ENCODE data around the gene IGF2BP3. TPM values are rescaled to one million over a fixed set of nuclear protein-coding genes. Genes with fewer than 3 reads are reported as not detected.

The IGF2BP3 gene
- total RNA-seq, 1 experiment from 2014 or later = 72.6 TPM

DNA sequence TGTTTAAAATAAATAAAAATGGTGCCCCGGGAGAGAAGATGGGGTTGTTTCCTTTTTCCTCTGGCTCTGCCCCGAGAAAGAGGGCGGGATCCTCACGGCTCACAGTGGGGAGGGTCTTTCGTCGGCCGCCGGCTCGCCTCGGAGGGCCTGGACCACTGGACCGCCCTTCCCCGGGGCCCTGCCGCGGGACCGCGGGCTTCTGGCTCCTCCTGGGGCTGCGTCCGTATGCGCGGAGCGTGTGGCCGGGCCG lies 3.5 kb upstream of the IGF2BP3 start:
- DNase-seq (ENCODE audit: low read depth) = no peak

DNA sequence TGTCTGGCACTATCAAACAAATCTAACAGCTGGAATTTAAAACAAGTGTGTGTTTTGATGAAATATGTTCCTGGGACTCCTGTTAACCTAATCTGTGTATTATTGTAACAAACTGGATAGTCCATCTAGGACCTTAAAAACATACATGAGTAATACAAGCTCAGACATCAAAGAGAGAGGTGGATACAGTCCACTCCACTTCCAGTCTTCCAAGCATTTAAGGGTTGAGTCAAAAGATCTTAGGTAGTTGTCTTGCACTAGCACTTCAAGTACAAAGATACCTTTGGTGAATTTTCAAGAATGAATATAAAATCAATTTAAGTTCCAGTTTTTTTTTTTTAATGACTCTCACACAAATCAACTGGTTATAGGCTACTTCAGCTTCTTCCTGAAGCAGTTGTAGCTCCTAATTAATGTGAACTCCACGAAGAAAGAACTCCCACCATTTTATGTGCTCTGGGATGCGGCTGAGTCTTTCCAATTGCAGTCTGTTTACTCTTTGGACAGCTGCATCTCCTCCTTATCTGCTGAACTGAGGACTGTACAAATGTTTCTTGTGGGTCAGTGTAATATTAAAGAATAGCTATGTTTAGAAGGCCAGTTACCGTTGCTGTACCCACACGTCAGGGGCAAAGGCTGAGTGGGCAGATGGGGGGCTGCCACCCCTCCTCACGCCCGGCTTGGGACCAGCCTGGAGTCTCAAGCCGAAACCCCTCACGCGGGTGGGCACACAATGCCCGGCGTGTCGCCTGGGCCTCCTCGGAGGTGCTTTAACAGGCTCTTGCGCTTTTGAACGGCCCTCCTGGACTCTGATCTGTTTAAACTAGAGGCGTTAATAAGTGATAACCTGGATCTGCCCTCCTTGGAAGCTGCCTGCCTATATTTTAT lies 2.9 kb upstream of the IGF2BP3 start:
- in situ Hi-C loops (cut with HindIII; ENCODE audit: low pct_unique_long_range_greater_than_20kb, low sequenced_read_pairs) = no loop called here
- DNase-seq (ENCODE audit: low read depth) = peak; percentile 65

More for the DNA sequence above, 3.5 kb upstream of the IGF2BP3 start:
- in situ Hi-C loops (cut with HindIII; ENCODE audit: low pct_unique_long_range_greater_than_20kb, low sequenced_read_pairs) = no loop called here

DNA sequence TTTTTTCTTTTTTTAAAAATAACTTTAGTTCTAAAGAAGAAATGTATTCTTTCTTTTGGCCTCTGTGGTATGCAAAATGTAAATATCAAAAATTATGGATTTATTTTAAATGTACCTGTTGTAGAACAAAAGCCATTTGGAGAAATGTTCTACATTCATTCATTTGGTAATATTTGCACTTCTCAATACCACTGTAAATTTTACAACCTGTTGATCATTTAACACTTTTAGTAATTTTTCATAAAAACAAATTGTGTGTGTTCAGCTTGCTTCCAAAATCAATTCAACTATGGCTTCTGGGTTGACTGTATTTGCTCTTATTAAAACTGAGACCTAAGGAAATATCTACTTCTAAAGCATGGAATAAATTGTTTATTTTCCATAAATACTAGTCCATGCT lies 2.3 kb upstream of the IGF2BP3 start:
- in situ Hi-C loops (cut with HindIII; ENCODE audit: low pct_unique_long_range_greater_than_20kb, low sequenced_read_pairs) = no loop called here
- no peak for DNase-seq (ENCODE audit: low read depth)

DNA sequence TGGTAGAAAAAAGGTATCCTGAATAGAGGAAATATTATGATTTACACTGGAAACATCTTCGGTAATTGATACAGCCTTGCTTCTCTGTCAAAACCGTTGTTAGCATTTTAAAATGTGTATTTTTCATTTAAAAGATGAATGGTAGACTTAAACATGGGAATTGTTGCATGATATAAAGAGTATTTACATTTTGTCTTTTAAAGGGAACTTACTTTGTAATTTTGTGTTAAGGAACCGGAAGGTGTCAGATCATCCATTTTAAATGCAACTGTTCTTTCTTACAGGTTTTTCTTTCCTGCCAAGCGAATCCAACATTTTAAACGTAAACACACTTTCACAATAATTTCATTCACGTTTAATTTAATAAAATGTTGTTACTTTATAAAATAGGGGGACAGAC lies 1.8 kb upstream of the IGF2BP3 start:
- DNase-seq (ENCODE audit: low read depth) = peak; percentile 37
- in situ Hi-C loops (cut with HindIII; ENCODE audit: low pct_unique_long_range_greater_than_20kb, low sequenced_read_pairs) = no loop called here

DNA sequence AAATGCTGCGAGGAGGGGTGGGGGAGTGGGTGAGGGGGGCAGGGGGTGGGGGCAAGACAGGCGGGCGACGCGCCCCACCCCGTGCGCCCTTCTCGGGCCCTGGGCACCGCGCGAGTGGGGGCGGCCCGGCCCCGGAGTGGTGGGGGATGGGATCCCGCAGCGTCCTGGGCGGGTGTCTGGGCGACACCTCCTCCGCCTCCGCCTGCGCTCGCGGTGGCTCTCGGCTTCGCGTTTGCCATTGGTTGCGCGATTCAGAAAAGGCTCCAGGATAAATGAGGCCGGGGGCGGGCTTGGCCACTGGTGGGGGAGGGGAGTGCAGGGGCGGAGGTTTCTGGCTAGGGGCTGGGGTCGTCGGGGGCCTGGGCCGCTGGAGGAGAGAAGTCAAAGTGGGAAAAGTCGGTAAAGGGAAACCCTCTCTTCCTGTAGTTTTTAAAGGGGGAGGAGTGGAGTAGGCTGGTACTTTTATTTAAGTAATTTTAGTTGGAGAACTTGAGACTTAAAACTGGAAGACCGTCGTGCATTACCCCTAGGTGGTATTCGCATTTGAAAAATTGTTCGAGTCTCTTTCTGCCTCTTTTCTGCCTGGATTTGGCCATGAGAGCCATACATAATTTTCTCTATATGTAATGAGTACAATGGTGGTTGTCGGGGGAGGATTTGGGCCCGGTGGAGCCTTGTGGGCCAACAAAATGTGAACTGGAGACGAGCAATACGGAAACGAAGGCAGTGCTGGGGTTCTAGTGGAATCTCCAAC lies 992 bp upstream of the IGF2BP3 start:
- in situ Hi-C loops (cut with HindIII; ENCODE audit: low pct_unique_long_range_greater_than_20kb, low sequenced_read_pairs) = no loop called here

DNA sequence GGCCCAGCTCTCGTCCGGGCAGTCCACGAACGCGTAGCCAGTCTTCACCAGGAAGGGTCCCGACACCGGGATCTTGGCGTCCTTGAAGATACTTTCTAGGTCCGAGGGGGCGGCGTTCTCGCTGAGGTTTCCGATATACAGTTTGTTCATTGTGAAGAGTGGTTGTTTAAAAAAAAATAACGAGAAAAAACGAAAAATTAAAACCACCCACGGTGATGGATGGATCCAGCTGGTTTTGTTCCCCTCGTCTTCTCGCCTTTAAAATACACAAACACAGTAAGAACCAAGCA lies 385 bp downstream of the IGF2BP3 start:
- no peak for DNase-seq (ENCODE audit: low read depth)
- in situ Hi-C loops (cut with HindIII; ENCODE audit: low pct_unique_long_range_greater_than_20kb, low sequenced_read_pairs) = no loop called here

More for the DNA sequence above, 992 bp upstream of the IGF2BP3 start:
- no peak for DNase-seq (ENCODE audit: low read depth)

DNA sequence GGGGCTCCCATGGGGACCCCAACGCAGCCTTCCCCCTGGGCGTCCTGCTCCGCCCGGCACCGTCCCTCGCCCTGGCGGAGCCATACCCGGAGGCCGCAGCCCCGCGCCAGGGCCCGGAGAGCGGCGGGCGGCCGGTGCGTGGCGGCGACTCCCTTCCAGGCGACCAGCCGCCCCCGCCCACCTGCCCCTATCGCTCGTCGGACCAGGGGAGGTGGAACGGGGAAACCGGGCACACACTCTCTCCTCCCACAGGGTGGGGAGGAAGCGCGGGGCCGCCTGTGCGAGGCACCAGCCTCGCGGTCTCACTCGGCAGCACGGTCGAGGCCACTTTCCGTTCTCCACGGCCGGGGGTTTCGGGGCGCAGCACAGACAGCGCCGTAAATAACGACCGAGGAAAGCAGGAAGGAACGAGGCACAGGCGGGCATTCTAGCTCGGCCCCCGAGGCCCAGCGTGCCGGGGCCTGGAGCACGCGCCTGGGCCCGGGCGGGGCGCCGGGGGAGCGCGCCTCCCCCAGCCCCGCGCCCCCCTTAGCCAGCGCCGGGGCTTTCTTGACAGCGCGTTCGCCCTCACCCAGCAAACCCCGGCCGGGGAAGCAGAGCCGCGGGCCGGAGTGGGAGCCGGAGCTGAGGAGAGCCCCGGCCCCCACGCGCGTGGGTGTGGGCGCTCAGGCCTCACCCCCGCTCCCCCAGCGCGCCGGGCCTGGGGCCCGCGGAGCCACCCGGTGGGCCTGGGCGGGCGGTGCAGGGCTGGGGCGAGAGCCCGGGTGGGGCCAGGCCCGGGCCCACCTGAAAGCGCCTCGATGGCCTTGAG lies 936 bp downstream of the IGF2BP3 start:
- in situ Hi-C loops (cut with HindIII; ENCODE audit: low pct_unique_long_range_greater_than_20kb, low sequenced_read_pairs) = no loop called here
- DNase-seq (ENCODE audit: low read depth) = peak; percentile 32

DNA sequence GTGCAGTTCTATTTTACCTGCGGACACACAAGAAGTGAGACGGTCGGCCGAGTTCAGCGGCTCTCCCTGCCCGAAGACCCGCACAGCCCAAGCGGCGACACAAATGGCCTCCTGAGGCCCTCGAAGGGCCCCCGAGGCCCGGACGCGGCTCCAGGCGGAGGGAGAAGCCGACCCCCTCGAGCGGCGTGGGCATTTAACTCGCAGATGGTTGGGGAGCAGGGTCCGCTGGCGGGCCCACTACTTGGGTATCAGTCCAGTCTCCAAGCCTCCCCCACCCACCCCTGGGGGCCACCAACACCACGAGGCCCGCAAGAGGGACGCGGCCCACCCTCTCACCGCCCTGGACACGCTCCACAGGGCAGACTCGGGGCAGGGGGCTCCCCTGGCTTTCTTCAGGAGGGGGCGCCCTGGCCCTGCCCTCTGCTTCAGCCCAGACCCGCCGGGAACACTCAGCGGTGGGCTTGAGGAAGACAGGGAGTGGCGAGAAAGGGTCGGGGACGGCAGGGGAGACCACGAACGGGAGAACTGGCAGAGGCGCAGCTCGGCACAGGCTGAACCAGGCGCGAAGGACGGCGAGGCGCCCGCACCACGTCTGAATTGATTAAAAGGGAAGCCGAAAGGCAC lies 1.7 kb downstream of the IGF2BP3 start:
- in situ Hi-C loops (cut with HindIII; ENCODE audit: low pct_unique_long_range_greater_than_20kb, low sequenced_read_pairs) = no loop called here
- DNase-seq (ENCODE audit: low read depth) = peak; percentile 48

DNA sequence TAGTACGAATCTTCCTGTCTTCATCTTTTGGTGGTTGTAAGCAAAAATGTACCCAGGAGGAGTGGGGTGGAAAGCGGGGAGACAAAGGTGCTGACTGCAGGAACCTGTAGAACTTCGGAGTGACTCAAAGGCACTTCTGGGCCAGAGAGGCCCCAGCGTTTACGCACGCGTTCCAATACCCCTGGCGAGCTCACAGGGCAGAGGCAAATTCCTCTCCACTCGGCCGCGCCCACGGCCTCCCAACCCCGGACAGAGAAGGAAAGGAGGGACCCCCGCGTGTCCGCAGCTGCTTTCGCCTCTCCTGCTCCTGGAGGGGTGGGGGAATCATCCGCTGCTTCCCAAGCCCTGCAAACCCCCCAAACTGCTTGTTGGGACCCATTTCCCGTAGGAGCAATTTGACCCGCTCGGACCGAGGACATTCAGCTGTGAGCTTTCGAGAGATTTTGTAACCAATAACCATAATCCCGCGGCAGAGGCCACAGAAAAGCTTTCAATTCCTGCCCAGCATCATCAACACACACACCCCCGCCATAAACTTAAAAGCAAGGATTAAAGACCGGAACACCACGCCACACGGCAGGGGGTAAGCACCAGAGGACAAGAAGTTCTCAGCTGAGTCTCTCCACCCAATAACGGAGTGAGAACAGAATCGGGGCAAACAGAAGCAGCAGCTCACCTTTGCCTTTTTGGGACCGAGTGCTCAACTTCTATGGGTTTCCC lies 2.3 kb downstream of the IGF2BP3 start:
- peak; percentile 73 for DNase-seq (ENCODE audit: low read depth)
- in situ Hi-C loops (cut with HindIII; ENCODE audit: low pct_unique_long_range_greater_than_20kb, low sequenced_read_pairs) = no loop called here

DNA sequence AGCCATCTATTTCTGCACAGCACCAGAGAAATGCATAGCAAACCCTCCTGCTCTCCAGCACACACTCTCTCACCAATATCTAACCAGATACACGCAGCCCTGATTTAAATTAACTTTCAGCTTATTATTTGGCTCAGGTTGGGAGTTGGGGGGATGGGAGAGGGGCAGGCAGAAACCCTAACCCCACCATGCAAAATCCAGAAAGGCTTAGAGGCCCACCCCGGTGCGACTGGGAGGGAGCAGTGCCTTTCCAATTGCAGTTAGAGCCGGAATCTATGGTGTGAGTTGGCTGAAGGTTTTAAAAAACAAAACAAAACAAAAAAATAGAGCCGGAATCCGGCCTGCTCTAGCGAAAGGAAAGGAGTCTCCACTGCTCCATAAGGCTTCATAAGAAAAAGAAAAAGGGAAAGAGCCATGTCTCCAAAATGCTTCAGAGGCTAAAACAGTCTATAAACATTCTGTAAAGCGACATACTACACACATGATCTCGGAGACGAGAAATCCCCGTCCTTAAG lies 2.9 kb downstream of the IGF2BP3 start:
- in situ Hi-C loops (cut with HindIII; ENCODE audit: low pct_unique_long_range_greater_than_20kb, low sequenced_read_pairs) = no loop called here
- DNase-seq (ENCODE audit: low read depth) = peak; percentile 71

DNA sequence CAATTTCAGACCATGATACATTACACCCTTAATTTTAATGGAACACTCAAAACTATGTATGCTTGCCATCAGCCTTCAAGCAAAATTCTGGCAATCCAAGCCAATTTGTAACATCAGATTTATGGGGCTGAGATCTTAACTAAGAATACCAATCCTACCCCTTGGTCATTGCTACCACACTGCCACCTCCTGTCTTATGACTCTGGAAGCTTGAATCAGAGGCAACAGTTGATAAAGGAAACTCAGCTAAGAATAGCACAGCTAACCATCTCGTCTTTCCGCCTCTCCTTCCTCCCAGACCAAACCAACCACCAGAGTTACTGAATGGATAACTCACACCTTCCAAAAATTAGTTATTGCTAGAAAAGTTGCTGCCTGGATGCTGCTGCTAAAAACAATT lies 7.4 kb downstream of the IGF2BP3 start:
- peak; percentile 30 for DNase-seq (ENCODE audit: low read depth)
- in situ Hi-C loops (cut with HindIII; ENCODE audit: low pct_unique_long_range_greater_than_20kb, low sequenced_read_pairs) = no loop called here

DNA sequence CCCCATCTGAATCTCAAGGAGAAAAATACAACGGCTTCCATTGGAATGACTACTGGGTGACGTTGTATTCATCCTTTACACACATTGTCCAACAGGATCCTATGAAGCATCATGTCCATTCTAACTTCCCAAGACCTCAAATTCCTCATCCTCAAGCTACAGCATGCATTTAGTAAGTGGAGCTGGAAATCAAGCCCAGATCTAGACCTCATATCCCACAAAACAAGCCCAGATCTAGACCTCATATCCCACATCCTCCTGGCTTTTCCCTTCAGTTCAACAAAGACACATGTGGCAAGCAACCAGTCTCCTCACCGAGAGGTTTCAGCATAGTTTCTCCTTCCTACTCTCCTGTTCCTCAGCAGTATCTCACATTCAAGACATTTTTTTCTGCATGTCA lies 12.2 kb downstream of the IGF2BP3 start:
- no peak for DNase-seq (ENCODE audit: low read depth)
- in situ Hi-C loops (cut with HindIII; ENCODE audit: low pct_unique_long_range_greater_than_20kb, low sequenced_read_pairs) = no loop called here

DNA sequence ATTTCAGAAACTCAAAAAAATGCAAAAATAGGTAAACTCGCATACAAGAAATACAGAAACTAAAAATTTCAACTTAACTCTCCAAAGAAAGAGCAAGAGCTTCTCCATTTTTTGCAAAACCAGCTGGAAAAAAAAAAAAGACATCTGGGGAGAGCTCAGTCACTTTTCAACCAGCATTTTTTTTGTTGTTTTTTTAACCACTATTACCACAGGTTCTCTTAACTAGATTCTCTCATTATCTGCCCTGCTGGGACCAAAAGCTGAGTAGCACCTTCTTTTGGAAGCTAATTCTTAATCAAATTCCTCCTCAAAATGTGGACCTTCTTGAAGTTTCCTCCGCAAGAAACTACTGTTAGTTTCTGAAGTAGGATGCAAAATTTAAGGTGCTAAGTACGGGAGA lies 14.2 kb downstream of the IGF2BP3 start:
- in situ Hi-C loops (cut with HindIII; ENCODE audit: low pct_unique_long_range_greater_than_20kb, low sequenced_read_pairs) = no loop called here
- DNase-seq (ENCODE audit: low read depth) = no peak

DNA sequence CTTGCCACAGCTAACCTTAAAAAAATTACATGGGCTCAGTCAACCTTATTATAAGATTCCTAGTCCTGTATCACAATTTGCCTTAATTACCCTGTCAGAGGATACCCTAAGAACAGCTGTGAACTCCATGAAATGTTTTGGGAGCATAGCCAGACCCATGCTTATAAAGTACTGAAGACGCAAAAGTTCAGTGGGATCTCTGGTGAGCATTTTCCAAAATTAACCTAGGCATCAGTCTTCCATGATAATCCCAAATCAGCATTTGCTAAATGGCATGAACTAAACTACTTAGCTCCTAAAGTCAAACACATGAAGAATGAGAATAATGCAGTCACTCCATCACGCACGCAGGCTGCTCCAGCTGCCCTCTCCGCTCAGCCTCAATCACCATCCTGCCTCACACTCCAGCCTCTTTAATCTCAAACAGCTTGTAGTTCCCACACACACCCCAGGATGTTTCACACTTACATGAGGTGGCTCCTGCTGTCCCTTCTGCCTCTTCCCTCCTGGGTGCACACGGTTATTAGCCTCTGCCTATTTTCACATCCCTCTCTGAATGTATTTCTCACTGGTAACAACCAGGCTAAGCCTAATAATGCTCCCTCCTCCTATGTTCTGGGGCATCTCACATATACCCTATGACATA lies 15.3 kb downstream of the IGF2BP3 start:
- in situ Hi-C loops (cut with HindIII; ENCODE audit: low pct_unique_long_range_greater_than_20kb, low sequenced_read_pairs) = no loop called here
- DNase-seq (ENCODE audit: low read depth) = no peak

DNA sequence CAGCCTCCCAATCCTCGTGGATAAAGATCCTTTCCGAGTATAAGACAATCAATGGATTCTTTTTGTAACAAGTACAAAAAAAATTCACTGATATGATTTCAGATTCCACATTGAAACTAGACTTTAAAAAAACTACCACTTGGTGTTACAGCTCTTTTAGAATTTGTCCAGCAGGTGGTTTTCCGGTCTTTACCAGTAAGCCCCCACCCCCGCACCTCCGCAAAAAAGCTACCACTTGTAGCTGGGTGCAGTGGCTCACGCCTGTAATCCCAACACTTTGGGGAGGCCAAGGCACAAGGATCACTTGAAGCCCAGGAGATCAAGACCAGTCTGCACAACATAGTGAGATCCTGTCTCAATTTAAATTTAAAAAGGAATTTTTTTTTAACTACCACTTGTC lies 19.8 kb downstream of the IGF2BP3 start:
- no peak for DNase-seq (ENCODE audit: low read depth)
- in situ Hi-C loops (cut with HindIII; ENCODE audit: low pct_unique_long_range_greater_than_20kb, low sequenced_read_pairs) = no loop called here

DNA sequence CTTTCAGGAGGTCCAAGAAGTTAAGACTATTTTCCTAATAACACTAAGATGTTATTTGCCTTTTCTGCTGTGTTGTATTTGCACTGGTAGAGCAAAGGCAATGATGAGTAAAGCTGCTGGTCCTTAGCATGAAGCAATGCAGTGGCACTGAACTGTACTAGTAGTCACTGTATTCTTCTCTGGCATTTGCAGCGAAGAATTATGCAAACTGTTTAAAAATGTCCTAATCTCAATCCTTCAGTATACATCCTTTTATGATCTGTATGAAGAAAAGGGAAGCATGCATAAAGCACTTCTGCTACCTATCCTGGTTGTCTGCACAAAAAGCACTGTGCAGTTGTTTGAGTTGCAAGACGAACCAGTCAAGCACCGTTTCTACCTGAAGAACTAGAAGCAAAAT lies 20.4 kb downstream of the IGF2BP3 start:
- DNase-seq (ENCODE audit: low read depth) = no peak
- in situ Hi-C loops (cut with HindIII; ENCODE audit: low pct_unique_long_range_greater_than_20kb, low sequenced_read_pairs) = no loop called here

DNA sequence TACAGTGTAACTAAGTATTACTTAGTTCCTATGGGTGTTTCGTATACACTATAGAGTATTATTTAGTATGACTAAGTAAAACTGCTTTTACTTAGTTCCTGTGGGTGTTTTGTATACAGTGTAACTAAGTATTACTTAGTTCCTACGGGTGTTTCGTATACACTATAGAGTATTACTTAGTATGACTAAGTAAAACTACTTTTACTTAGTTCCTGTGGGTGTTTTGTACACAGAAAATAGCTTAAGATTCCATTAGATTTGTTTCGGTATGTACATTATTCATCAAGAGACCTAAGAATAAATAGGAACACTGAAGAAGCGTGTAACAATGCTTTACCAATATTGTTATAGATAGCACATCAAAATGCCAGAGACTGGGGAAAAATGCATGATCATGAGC lies 25.0 kb downstream of the IGF2BP3 start:
- in situ Hi-C loops (cut with HindIII; ENCODE audit: low pct_unique_long_range_greater_than_20kb, low sequenced_read_pairs) = no loop called here
- DNase-seq (ENCODE audit: low read depth) = no peak

DNA sequence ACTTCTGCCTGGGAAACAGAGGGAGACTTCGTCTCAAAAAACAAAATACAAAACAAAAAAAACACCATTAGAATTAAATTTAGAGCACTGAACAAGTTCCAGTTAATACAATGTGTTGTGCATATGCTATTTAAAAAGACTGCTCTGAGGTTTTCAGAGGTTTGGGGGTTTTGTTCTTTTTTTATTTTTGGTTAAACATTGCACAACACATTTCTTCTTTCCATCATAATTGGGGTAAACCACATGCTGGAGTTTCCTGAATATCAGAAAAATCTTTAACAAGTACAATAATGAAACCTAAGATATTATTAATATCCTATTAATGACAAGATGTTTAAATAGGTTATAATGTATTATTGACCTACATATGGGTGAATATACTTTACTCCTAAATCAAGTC lies 26.3 kb downstream of the IGF2BP3 start:
- in situ Hi-C loops (cut with HindIII; ENCODE audit: low pct_unique_long_range_greater_than_20kb, low sequenced_read_pairs) = no loop called here
- DNase-seq (ENCODE audit: low read depth) = no peak

All from Caki2 (cell line).